Fibroblast of the aortic adventitia (primary cell): Measurements from ENCODE around the gene ZNF423. TPM values are rescaled to one million over a fixed set of nuclear protein-coding genes. Genes with fewer than 3 reads are reported as not detected.
A peak's percentile ranks its signal among the peaks of the same experiment; 100 is the strongest.

Source experiments
- DNase-seq: peaks from one replicate; pipeline ENCODE4 v3.0.0-alpha.2; 2010; ENCODE audit warnings: low read depth
- H3K4me3 ChIP-seq: 2 replicates; pipeline ENCODE4 v1.5.1; 2011; ENCODE audit warnings: low read depth, mild to moderate bottlenecking, control low read depth, low read length, moderate library complexity
- total RNA-seq: library from RNA; depleted of rRNA; stranded (reverse); fragments of >200 nt; gene quantifications from 2 replicates; pipeline ENCODE4 v1.2.3, GENCODE V29; 2012; ENCODE audit warnings: low replicate concordance
- TF ChIP-seq, protein P1 (sequence below): IDR thresholded peaks from 2 replicates; pipeline ENCODE4 v1.5.1; 2011; ENCODE audit warnings: mild to moderate bottlenecking, low read length, control low read depth, inconsistent platforms; ENCODE audit not compliant: insufficient read depth

ZNF423 gene
- total RNA-seq, 1 donor: 13.5 TPM

DNA sequence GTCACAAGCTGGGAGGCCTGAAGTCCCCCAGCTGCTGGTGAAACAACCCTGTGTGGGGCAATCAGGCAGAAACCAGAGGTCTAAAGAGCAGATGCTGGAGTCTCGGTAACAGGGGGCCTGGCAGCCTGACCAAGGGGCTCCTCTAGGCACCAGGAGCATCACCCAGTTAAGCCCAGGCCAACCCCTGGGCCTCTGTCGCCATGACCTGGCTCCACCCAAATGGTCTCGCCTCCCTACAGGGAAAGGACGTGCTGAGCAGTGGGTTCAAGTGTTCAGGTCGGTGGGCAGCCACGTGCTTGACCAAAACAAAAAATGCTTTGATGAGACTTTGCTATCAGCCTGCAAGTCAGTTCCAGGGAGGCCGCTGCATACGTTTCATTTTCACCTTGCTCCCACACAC, 240.3 kb downstream of the ZNF423 start:
- no peak for DNase-seq
- TF ChIP-seq, protein P1, sequence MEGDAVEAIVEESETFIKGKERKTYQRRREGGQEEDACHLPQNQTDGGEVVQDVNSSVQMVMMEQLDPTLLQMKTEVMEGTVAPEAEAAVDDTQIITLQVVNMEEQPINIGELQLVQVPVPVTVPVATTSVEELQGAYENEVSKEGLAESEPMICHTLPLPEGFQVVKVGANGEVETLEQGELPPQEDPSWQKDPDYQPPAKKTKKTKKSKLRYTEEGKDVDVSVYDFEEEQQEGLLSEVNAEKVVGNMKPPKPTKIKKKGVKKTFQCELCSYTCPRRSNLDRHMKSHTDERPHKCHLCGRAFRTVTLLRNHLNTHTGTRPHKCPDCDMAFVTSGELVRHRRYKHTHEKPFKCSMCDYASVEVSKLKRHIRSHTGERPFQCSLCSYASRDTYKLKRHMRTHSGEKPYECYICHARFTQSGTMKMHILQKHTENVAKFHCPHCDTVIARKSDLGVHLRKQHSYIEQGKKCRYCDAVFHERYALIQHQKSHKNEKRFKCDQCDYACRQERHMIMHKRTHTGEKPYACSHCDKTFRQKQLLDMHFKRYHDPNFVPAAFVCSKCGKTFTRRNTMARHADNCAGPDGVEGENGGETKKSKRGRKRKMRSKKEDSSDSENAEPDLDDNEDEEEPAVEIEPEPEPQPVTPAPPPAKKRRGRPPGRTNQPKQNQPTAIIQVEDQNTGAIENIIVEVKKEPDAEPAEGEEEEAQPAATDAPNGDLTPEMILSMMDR: no peak
- H3K4me3 ChIP-seq: no peak overlapping the region

DNA sequence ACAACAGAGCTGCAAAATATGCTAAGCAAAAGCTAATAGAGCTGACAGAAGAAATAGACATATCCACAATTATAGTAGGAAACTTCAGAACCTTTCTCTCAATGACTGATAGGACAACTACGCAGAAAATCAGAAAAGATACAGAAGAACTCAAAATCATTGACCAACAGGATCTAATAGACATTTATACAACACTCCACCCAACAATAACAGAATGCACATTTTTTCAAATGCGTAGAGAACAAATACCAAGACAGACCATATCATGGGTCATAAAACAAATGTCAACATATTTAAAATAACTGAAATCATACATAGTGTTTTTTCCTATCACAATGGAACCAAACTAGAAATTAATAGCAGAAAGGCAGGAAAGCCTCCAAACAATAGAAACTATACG, 244.9 kb downstream of the ZNF423 start:
- H3K4me3 ChIP-seq: no peak overlapping the region
- TF ChIP-seq, protein P1: no peak
- no peak for DNase-seq

DNA sequence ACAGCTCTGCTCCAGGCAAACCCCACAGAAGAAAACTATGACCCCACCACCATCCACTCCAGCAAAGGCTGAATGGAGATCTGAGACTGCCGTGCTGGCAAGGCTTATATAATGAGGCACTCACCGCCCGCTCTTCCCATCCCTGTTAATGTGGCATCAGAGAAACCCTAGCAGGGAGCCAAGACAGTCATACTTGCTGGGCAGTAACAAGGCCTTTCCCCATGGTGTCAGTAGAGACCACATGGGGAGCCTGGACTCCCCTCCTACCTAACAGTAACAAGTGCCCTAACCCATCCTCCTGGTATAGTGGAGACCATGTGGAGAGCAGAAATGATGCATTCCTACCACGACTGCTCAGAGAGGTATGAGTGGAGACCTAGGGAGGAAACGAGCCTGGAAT, 247.1 kb downstream of the ZNF423 start:
- peak; percentile 74 for DNase-seq
- TF ChIP-seq, protein P1: peak; percentile 87
- H3K4me3 ChIP-seq: no peak overlapping the region

DNA sequence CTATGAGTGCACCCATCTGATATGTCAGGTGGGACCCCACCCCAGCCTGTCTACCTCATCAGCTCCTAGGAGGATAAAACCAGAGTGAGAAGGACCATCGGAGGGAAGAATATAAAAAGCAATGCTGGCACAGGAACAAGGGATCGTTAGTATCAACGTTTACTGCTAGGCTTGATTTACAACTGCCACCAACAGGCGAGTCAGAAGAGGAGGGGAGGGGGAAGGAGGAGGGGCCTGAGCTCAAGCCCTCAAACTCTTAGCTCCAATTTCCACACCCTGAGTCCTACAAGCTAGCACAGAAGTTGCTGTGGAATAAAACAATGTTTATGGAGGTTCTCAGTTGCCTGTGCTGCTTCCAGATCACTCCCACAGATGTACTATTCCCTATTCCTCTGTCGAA, 247.8 kb downstream of the ZNF423 start:
- DNase-seq: no peak
- TF ChIP-seq, protein P1: no peak
- H3K4me3 ChIP-seq: no peak overlapping the region

DNA sequence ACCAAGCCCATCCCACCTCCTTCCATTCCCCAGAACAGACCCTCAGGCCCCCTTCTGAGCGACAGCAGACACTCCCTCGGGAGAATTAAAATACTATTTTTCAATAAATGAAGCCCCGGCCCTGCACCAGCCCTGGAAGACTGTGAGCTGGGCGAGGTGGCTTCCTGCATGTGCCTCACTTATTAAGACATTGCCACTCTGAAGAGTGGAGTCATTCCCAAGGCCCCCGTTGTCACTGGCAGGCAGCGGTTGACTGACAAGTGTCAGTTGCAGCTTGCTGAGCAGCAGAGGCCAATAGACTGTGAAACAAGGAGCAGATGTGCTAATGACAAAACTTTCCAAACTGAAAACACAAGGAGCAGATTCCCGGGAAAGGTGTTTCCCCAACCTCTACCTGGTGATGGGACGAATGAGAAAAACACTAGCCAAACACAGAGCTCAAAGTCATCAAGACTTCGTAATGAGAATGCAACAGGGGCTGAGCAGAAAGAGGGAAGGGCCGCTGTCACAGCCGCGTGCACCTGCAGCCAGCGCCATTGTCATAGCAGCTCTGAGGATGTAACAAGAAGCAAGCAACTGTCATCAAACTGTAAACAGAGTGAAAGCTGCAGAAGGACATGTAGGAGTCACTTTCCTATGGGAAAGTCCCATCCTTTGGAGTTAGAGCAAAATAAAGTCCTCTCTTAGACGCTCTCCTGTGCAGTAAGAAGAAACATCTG, 250.2 kb downstream of the ZNF423 start:
- DNase-seq: no peak
- TF ChIP-seq, protein P1: no peak
- no peak overlapping the region for H3K4me3 ChIP-seq

DNA sequence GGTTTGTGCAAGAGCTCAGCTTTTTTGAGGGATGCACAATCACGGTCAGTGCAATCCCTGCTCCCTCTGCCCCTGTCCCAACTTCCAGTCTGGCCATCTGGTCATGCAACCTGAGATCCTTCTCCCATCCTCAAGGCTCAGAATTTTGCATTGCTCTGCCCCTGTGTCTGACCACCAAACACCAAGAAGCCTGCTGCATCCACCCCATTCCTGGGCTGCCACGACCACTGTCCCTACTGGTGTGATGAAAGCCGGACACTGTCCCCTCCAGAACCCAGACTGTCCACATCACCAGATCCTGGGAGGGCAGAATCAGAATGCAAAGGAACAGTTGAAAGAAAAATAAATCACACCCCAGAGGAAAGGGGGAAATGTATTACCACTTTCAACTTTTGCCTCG, 251.3 kb downstream of the ZNF423 start:
- TF ChIP-seq, protein P1: no peak
- no peak overlapping the region for H3K4me3 ChIP-seq
- no peak for DNase-seq

DNA sequence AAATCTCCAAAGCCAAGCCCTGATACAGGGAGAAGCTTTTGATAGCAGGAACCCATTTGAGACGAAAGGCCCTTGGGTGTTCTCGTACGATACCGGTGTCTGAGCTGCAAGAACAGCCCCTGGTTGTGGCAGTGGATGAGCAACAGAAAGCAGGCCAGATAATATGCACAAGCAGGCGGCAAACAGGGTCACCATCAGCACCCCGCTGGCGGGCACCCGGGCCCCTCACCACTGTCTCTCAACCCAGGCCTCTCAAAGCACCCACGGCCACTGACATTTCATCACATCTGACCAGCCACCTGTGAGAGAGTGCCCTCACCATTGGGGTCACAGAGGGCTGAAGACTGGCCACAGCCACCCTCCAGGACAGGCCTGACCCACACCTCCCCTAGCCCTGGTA, 252.0 kb downstream of the ZNF423 start:
- DNase-seq: no peak
- TF ChIP-seq, protein P1: no peak
- no peak overlapping the region for H3K4me3 ChIP-seq
